GM20000 (cell line): Measurements from ENCODE around the gene SLC24A1.

Experiments
- DNase-seq: peaks from one replicate; pipeline ENCODE4 v3.0.0; 2012; ENCODE audit warnings: low spot score
- CTCF ChIP-seq: IDR thresholded peaks from 2 replicates; pipeline ENCODE4 v1.5.1; 2012; ENCODE audit warnings: mild to moderate bottlenecking, control low read depth; ENCODE audit errors: extremely low read depth, missing control alignments

The SLC24A1 gene

GRCh38 chr15:65666257-65666656 lies 44.5 kb downstream of the SLC24A1 start:
- no peak for TF ChIP-seq CTCF
- no peak for DNase-seq

GRCh38 chr15:65675551-65675950 lies 53.8 kb downstream of the SLC24A1 start:
- DNase-seq: no peak
- no peak for TF ChIP-seq CTCF

GRCh38 chr15:65676123-65676522 lies 54.4 kb downstream of the SLC24A1 start:
- TF ChIP-seq CTCF: no peak
- DNase-seq: no peak

GRCh38 chr15:65680544-65680943 lies 58.8 kb downstream of the SLC24A1 start:
- no peak for DNase-seq
- no peak for TF ChIP-seq CTCF

- TF ChIP-seq CTCF: no peak
- DNase-seq: no peak
Observed at GRCh38 chr15:65682404-65682911, 60.7 kb downstream of the SLC24A1 start.

- TF ChIP-seq CTCF: no peak
- peak; percentile 7 for DNase-seq
Observed at GRCh38 chr15:65688462-65688861, 66.7 kb downstream of the SLC24A1 start.

- DNase-seq: no peak
- TF ChIP-seq CTCF: no peak
Observed at GRCh38 chr15:65690173-65690572, 68.4 kb downstream of the SLC24A1 start.
